PFSK-1 (cell line): ENCODE measurements around the gene CCL22.

Source experiments
- POLR2AphosphoS5 ChIP-seq: IDR thresholded peaks from 2 replicates; pipeline ENCODE4 v1.6.1; 2012; ENCODE audit warnings: low read depth, mild to moderate bottlenecking, control low read depth, low read length, moderate library complexity
- SIN3A ChIP-seq: IDR thresholded peaks from 2 replicates; pipeline ENCODE4 v1.6.1; 2012; ENCODE audit warnings: mild to moderate bottlenecking, low read length, moderate library complexity, borderline replicate concordance; ENCODE audit not compliant: insufficient read depth
- TAF1 ChIP-seq: IDR thresholded peaks from 2 replicates; pipeline ENCODE4 v1.6.1; 2012; ENCODE audit warnings: low read length, control low read depth, borderline replicate concordance; ENCODE audit not compliant: insufficient read depth

DNA sequence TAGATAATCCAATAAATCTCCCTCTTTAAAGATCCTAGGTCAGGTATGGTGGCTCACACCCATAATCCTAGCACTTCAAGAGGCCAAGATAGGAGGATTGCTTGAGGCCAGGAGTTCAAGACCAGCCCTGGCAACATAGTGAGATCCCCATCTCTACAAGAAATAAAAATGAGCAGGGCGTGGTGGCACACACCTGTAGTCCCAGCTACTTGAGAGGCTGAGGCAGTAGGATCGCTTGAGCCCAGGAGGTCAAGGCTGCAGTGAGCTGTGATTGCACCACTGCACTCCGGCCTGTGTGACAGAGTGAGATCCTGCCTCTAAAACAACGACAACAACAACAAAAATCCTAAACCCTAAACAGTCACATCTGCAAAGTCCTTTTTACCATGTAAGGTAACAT lies 2.0 kb upstream of the CCL22 start:
- no peak for TF ChIP-seq SIN3A
- no peak for TF ChIP-seq POLR2AphosphoS5
- no peak for TF ChIP-seq TAF1
